Parathyroid adenoma (tissue), 2 donors: ENCODE measurements around the gene ABTB2.

Experiments
- H2AFZ ChIP-seq: fragments of 300-600 bp; sonication (generic); one replicate; pipeline ENCODE4 v1.7.0; 2017; ENCODE audit warnings: antibody characterized with exemption, mild to moderate bottlenecking
- H3K27ac ChIP-seq: fragments of 300-600 bp; sonication (generic); one replicate; pipeline ENCODE4 v1.7.0; 2017
- H3K27me3 ChIP-seq: fragments of 300-600 bp; sonication (generic); one replicate; pipeline ENCODE4 v1.7.0; 2017; ENCODE audit warnings: low read length; ENCODE audit not compliant: control insufficient read depth, insufficient read depth
- H3K36me3 ChIP-seq: fragments of 300-600 bp; sonication (generic); one replicate; pipeline ENCODE4 v1.7.0; 2017; ENCODE audit warnings: low read length; ENCODE audit not compliant: control insufficient read depth, insufficient read depth
- H3K4me1 ChIP-seq: fragments of 300-600 bp; sonication (generic); one replicate; pipeline ENCODE4 v1.7.0; 2017; ENCODE audit warnings: control low read depth
- H3K4me2 ChIP-seq: fragments of 300-600 bp; sonication (generic); one replicate; pipeline ENCODE4 v1.7.0; 2017; ENCODE audit warnings: low read length
- H3K4me3 ChIP-seq: fragments of 300-600 bp; sonication (generic); one replicate; pipeline ENCODE4 v1.7.0; 2017; ENCODE audit warnings: low read depth, low read length
- H3K79me2 ChIP-seq: fragments of 300-600 bp; sonication (generic); one replicate; pipeline ENCODE4 v1.7.0; 2017; ENCODE audit warnings: control low read depth
- H3K9ac ChIP-seq: fragments of 300-600 bp; sonication (generic); one replicate; pipeline ENCODE4 v1.7.0; 2017; ENCODE audit warnings: mild to moderate bottlenecking
- H3K9me3 ChIP-seq: fragments of 300-600 bp; sonication (generic); one replicate; pipeline ENCODE4 v1.7.0; 2017; ENCODE audit warnings: low read length; ENCODE audit not compliant: control insufficient read depth
- CTCF ChIP-seq: fragments of 300-600 bp; sonication (generic); IDR thresholded peaks from one replicate; pipeline ENCODE4 v1.7.0; 2017; ENCODE audit warnings: antibody characterized with exemption, mild to moderate bottlenecking
- donor health status: primary hyperparathyroidism.

The ABTB2 gene

DNA sequence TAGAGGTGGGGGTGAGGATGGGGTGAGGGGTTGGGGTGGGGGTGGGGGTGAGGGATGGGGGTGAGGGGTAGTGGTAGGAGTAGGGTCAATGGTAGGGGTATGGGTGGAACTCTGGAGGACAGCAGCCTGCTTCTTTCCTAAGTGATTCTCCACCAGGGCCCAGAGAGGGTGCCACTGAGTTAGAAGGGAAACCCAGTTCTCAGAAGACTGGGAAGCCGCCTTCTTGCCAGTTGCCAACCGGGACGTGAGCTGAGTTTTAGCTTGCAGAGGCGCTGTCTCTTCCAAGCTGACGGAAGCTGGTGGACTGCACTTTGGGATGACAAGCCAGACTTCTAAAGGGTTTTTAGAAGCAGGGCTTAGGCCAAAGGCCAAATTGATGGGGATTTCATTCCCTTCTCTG lies 148.0 kb downstream of the ABTB2 start:
- H3K4me3 ChIP-seq, result no peak overlapping the region
- no peaks in the 10 kb centered on the region for H3K27me3 ChIP-seq
- no peaks in the 10 kb centered on the region for H3K36me3 ChIP-seq
- no peaks in the 10 kb centered on the region for H3K4me1 ChIP-seq
- no peak overlapping the region for H3K4me2 ChIP-seq
- H3K9me3 ChIP-seq, result no peaks in the 10 kb centered on the region
- H3K27ac ChIP-seq, result no peak overlapping the region
- TF ChIP-seq CTCF, result no peak
- no peak overlapping the region for H2AFZ ChIP-seq
- H3K9ac ChIP-seq, result no peak overlapping the region
- no peaks in the 10 kb centered on the region for H3K79me2 ChIP-seq

DNA sequence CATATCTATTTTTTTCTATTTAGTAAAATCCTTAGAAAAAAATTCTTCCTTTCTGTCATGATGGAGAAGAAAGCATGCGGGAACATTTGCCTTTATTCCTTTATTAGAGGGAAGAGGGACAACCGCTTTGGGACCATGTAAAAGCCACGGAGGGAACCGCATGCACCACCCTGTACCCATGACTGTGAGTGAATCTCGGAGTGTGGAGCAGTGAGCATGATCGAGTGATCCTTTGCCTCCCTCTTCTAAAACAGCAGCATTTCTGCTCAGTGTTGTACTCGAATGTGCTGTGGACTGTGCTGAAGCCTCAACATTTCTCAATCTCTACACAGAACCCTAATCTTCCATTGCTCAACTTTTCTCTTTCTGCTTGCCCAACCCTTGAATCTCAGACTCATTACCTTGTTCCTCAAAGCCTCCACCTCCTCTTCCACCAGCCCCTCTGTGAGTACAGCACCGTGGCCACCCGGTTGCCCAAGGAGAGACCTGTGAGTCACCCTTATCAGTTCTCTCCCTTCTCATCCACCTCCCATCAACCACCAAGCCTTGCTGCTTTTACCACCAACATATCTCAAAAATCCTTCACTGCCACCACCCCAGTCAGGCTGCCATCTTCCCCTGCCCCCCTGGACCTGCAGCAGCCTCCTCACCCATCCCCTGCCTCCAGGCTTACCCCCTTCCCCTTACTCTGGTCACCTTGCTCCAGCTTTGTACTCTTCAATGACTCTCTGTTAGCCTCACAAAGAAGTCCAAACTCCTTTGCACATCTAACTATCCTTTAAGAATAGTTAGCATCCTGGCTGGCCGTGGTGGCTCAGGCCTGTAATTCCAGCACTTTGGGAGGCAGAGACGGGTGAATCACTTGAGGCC lies 149.3 kb downstream of the ABTB2 start:
- H3K9me3 ChIP-seq, result no peaks in the 10 kb centered on the region
- no peak overlapping the region for H3K27ac ChIP-seq

GRCh38 chr11:34207487-34208180 lies 150.2 kb downstream of the ABTB2 start:
- H3K4me1 ChIP-seq, result no peaks in the 10 kb centered on the region
- H3K9me3 ChIP-seq, result no peaks in the 10 kb centered on the region
- H3K27ac ChIP-seq, result no peak overlapping the region
- no peak overlapping the region for H2AFZ ChIP-seq
- no peak for TF ChIP-seq CTCF
- H3K4me3 ChIP-seq, result no peak overlapping the region
- no peaks in the 10 kb centered on the region for H3K36me3 ChIP-seq
- H3K9ac ChIP-seq, result no peak overlapping the region
- H3K79me2 ChIP-seq, result no peaks in the 10 kb centered on the region
- no peak overlapping the region for H3K4me2 ChIP-seq
- no peaks in the 10 kb centered on the region for H3K27me3 ChIP-seq

More for the DNA sequence above, 149.3 kb downstream of the ABTB2 start:
- Histone ChIP-seq H3K4me1 (no peaks in the 10 kb centered on the region), H3K4me2 (no peak overlapping the region), H3K79me2 (no peaks in the 10 kb centered on the region), H3K4me3 (no peak overlapping the region), H3K9ac (no peak overlapping the region), H2AFZ (no peak overlapping the region), H3K36me3 (no peaks in the 10 kb centered on the region), H3K27me3 (no peaks in the 10 kb centered on the region)
- TF ChIP-seq CTCF, result no peak

DNA sequence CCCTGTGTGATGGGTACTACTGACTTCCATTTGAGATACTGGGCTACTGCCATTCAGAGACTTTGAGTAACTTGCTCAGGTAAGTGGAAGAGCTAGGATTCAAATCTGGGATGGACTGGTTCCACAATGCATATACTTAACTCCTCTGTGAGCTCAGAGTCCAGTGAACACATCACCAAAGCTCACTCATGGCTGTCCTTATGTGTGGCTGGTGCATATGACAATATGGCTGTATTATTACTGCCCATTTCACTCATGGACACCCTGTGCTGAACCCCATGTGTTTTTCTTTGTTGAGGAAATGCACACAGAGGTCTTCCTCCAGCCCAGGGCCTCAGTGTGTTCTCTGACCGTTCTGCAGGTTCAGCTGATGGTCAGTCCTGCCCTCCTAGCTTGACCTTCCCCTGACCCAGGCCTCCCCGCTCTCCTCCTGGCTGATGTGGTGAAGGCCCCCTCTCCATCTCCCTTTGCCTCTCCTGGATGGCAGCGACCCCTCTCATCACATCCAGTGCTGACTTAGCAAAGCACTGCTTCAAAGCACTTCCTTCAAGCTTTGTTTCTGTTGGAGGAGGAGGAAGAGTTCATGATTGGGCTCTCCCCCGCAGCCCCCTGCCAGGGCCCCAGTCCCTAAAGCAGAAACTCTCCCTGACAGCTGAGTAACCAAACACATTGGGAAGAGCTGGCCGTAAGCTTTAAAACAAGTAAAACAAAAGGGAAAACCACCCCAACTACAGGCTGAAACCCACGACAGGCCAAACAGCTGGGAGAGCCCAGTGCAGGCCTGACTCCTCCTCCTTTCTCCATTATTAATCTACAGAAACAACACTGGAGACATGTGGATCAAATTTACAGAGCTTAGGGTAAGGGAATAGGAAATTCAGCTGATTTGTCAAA lies 151.2 kb downstream of the ABTB2 start:
- no peaks in the 10 kb centered on the region for H3K79me2 ChIP-seq
- no peaks in the 10 kb centered on the region for H3K36me3 ChIP-seq
- no peaks in the 10 kb centered on the region for H3K9me3 ChIP-seq
- no peak overlapping the region for H3K27ac ChIP-seq
- no peak overlapping the region for H2AFZ ChIP-seq
- no peaks in the 10 kb centered on the region for H3K4me1 ChIP-seq
- no peak overlapping the region for H3K4me3 ChIP-seq
- no peak overlapping the region for H3K9ac ChIP-seq
- no peaks in the 10 kb centered on the region for H3K27me3 ChIP-seq
- H3K4me2 ChIP-seq, result no peak overlapping the region
- no peak for TF ChIP-seq CTCF
